GM19023 (cell line): ENCODE measurements around the gene PAX5.

Source experiments
- ATAC-seq: cut with Tn5 transposase; IDR thresholded peaks from one replicate; pipeline ENCODE4 v1.9.1; 2021; ENCODE audit warnings: mild to moderate bottlenecking, moderate library complexity; ENCODE audit not compliant: unreplicated experiment

The PAX5 gene

DNA sequence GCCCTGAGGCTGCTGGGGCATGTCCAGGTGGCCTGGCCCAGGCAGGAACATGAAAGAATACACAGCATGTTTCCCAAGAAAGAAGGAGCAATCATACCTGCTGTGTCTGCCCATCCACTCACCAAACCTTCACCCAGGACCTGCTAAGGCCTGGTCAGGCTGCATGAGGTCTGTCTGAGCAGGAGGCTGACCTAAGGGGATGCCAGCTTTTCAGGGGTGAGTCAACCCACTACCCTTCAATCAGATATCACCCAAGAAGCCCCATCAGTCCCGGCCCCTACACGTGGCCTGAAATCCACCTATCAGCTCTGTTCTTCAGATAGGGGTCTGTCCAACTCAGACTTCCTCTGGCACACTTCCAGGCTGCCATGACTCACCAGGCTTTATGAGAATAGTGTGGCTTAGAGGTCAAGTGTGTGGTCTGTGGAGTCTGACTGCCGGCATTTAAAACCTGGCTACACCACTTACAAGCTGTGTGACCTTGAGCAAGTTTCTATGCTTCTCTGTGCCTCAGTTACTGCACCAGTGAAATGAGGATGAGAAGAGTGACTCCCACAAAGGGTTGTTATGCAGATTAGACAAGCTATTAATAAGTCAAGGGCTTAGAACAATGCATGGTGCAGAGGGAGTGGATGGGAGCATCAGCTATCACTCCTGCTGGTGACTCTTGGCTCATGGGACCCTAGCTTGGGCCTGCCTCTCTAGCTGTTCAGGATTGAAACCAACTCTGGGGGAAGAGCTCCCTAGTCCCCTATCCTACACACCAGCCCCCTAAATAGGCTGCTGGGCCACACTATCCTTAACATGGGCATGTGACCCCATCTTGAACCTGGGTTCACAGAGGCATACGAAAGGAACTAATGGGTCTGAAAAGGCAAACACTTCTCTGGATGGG is 130.3 kb downstream of the PAX5 start:
- ATAC-seq = peak; percentile 61

DNA sequence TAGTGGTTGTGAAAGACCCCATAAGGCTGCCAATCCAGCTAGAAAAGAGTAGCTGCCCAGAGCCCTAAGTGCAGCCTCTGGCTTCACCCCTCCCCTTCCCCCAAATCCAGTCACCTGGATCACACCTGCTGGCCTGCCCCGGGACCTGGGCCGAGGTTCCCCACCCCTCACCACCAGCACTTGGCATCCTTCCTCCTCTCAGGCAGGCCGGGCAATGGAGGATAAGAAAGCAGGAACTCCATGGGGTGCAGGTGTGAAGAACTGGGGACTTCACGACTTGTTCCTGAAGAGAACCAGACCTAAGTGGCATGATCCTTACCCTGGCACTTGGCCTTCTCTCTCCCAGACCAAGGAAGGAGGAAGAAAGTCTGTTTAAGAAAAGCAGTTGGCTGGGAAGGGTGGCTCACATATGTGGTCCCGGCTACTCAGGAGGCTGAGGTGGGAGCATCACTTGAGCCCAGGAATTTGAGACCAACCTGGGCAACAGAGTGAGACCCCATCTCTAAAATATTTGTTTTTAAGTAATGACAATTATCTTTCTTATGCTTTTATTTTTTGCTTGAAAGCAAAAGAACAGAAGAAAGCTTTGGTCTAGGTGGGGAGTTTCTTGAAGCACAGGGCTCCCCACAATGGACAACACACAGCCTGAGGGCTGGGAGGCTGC is 131.1 kb downstream of the PAX5 start:
- no peak for ATAC-seq

DNA sequence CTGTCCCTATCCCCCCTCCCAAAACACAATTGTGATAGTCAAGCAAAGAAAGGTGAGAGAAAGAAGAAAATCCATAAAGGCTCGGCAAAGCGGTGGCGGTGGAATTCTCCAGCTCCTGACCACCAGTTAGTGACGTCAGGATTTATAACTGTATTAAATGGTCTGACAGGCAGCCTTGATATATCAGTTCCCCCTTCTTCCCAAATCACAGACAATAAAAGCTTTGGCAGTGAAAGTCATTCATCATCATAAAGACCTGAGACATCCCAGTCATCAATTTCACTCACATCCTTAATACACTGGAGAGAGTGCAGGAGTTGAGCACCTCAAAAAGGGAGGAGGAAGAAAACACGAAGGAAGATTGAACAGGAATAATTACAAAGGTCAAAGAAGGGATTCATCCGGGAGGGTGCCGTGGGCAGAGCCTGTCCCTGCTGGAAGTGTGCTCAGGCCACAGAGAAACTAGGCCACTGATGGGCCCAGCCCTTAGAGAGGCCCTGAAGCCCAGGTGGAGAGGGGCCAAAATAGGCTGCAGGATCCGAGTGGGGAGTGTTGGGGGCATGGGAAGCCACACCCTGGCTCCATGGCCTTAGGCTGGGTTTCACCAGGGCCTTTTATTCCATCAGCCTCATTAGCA is 131.9 kb downstream of the PAX5 start:
- ATAC-seq = no peak

DNA sequence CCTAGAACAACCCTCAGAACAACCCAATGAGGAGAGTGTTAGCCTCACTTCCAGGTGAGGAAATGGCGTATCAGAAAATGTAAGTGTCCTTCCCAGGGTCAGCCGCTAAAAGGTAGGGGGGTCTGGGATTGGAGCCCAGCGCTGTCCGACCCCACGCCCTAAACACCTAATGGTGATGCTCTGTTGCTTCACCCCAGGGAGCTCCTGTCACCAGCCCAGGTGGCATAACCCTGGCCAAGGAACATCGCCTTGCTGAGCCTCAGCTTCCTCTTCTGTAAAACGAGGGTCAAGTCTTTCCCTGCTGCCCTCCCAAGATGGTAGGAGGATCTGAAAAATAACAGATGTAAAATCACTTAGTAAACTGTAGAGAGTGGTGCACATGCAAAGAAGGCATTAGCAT is 132.5 kb downstream of the PAX5 start:
- ATAC-seq = no peak

DNA sequence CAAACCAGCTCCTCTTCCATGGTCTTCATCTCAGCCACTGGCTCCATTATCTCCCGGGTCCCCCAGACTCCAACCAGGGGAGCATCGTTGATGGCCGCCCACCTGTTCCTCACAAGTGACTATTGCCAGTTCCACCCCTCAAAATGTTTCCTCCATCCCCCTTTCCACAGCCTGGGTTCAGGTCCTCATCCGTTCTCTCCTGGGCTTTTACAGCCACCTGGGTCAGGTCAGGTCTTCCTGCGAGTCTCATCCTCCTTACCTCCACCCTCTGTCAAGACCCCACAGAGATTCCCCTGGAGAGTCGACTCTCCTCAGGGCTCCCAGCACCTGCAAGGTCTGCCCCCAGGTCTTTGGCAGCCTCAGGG is 133.2 kb downstream of the PAX5 start:
- no peak for ATAC-seq

DNA sequence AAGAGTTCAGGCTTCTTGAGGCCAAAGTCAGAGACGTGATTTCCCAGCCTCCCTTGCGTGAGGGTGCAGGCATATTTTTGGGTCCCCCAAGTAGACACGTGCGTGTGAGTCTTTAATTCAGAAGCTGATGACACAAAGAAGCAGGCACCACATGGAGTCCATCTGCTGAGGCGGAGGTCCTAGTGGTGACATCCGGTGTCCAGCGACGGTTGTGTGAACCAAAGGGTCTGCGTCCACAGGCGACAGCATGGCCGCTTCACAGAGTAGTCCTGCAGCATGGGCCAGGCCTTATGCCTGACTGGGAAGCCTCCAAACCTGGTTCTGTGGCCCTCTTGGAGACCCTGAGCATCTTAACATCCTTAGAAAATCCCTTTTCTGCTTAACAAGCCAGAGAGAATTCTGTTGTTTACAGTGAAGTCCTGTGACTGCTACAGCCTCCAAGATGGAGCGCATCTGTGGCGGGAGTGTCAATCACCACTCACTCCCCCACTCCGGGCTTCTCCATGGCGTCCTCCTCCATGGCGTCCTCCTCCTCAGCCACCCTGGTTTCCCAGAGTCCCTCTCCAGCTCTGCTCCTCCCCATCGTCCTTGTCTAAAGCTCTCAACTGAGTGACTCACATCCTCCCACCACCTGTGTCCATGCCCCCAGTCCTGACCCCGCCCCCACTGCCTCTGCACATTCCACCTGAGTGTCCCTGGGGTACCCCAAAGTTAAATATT is 133.8 kb downstream of the PAX5 start:
- ATAC-seq = no peak

DNA sequence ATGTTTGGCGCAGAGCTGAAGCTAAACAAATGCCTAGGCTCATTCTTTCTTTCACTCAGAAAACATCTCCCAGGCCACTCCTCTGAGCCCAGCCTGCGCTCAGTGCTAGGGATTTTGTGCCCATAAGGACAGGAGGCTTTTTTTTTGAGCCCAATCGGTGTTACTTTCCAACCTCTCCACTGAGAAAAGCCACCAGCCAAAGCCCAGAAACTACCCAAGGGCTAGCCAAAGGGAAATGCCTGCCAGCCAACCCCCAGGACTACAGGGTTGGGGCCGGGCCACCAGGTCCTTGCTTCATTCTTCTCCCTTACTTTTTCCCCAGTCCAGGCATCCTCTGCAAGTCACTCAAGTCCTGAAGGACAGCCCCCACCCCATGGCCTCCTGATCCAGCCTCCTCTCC is 134.7 kb downstream of the PAX5 start:
- no peak for ATAC-seq

DNA sequence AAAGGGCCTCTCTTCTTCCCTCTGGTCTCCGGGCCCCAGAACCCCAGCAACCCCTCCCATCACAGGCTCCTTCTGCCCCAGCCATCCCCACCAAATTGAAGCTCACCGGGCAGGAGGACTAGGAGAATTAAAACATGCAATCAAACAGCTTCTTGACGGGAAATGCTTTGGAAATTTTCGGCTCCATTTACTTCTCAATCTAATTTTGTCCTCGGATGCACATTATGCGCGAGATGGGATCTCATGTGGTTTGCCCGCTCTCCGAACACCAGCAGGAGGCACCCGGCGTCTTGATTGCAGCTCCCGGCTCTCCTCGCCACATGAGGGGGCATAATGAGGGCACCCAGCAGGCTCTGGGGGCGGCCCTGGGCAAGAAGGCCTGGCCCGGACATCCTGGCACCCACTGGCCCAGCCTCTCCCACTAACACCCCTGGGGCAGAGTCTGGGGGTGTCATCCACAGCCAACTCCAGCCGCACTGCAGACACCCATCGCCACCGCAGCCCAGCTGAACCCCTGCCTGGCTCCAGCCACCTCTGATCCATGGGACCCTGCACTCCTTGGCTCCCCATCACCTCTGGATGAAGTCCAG is 135.5 kb downstream of the PAX5 start:
- ATAC-seq = no peak

DNA sequence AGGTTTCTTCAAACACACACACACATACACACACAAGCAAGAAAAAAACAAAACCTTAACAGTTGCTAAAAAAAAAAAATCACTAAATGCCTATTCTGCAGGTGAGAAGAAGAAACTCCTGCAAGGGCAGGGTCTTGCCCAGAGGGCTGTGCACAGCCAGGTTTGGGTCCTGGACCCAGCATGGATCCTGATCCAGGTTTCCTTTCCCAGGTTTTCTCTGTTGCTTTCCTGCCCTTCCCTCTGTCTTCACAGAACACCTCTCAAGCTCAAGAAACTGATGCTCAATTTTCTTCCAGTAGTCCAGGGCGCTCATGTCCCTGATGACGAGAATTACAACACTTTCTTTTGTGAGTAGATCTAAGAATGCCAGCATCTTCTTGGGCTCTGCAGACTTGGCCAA is 136.6 kb downstream of the PAX5 start:
- ATAC-seq = no peak

DNA sequence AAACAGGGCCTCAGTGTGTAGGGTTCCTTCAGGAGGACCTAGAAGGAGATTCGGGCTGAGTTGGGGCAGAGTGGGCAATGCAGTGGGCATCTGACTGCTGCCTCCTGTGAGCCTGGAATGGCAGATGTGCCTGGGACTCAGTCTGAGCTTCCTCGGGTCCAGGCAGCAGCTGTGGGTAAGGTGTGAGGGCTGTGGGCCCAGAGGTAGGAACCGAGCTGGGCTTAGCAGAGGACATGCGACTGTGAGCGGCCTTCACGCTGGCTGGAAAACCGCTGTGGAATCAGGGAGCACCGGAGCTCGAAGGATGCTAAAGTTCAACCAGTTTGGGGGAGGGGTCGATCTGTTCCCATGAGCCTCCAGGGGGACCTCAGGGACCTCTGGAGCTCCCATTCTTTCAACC is 137.0 kb downstream of the PAX5 start:
- ATAC-seq = no peak

DNA sequence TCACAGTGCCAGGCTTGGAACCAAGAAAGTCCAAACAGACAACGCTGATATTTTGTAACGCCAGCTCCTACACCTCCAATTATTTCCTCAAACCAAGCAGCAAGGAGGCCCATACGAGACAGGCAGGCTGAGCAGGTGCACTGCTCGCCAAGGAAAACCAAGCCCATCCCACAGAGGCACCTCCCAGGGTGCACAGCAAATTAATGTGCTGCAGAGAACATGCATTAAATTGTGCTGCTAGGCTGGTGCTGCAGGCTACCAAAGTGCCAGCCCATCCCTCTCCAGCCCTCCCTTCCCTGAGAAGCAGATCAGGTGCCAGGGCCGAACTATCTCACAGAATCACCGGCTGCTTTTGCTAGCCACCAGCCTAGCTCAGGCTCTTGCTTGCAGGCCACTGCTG is 137.8 kb downstream of the PAX5 start:
- no peak for ATAC-seq

DNA sequence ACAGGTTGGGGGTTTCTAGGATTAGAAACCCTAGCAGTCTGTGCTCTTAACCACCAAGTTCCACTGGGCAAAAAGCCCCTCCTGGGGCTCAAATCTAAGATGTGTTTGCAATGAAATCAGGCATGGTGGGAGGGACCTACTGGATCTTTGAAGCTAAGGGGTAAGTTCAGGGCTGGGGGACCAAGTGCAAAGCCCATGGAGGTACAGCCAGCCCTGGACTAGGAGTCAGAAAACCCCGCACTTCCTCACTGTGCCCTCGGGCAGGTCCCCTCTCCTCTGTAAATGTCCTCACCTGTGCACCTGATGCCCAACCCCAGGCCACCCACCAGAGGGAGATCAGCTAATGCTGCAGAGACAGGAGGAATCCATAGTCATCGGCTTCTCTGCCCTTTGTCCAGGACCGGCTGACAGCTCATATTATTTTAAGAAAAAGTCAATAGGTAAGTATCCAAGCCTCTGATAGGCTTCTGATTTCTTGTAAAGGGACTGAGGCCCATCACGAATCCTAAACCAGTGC is 138.3 kb downstream of the PAX5 start:
- ATAC-seq = no peak

DNA sequence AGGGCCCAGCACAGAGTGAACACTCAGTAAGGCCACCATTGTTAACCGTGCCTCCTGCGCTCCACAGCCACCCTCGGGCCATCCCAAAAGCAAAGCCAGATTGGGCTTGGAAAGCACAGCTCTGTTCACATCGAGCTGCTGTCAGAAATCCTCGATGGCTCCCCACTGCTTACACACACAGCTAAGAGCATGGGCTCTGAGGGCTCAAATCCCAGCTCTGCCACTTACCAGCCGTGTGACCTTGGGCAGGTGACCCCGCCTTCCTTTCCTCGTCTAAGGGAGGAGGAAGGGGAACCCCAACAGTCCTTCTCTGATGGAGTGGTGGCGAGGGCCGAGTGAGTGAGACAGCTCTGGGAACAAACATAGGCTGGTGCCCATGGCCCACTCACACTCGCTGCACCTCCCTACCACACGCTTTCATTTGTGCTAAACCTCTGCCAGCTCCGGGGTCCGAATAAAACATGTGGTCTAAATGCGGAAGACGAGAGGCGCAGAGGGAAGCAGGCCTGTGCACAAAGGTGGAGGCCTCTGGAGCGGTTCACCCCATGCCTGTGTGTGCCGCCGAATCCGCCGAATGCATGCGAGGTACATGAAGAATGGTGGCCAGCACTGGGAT is 139.3 kb downstream of the PAX5 start:
- no peak for ATAC-seq

DNA sequence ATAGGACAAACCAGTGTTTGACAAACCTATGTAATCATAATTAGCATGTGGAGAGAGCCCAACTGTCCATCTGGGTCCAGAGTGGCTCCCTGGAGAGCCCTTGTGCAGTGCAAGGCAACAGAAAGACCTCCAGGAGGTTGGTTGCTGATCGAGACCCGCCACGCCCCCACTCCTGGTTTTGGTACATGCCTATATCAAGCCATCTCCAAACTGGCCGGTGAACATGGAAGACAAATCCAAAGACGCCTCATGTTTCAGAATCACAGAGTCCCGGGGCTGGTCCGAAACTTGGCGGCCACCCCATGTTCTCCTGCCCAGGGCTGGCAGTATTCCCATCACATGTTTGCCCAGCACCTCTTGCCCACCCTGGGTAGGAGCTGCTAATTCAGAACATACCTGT is 140.2 kb downstream of the PAX5 start:
- no peak for ATAC-seq

DNA sequence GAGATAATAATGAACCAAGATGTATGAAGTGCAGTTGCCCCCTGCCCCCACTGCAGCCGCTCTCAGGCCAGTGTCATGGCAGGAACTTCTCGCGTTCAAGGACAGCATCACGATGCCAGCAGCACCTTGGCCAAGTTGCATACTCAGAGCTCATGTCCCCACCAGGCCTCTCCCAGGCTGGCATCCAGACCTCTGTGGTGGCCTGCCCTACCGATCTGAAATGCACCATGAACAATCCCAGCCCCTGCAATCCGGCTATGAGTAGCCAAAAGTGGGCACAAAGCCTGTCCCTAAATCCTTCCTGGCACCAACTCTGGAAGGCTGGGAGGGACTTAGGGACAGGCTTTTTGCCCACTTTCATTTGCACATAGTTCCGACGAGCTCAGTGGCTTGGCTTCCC is 140.9 kb downstream of the PAX5 start:
- ATAC-seq = no peak

DNA sequence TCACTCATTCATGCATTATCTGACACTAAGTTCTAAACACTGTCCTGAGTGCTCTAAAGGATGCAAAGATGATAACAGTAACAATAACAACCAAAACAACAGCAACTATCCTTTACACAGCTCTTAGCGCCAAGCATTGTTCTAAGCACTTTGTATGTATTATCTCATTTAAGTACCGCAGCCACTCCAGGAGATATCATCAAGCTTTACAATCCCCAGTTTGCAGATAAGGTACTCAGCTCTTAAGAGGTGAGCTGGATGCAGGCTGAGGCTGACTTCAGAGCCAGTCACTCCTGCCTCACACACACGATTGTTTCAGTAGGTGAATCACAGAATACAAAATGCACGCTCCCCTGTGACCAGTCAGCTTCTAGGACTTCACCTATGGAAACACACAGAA is 141.8 kb downstream of the PAX5 start:
- ATAC-seq = no peak

DNA sequence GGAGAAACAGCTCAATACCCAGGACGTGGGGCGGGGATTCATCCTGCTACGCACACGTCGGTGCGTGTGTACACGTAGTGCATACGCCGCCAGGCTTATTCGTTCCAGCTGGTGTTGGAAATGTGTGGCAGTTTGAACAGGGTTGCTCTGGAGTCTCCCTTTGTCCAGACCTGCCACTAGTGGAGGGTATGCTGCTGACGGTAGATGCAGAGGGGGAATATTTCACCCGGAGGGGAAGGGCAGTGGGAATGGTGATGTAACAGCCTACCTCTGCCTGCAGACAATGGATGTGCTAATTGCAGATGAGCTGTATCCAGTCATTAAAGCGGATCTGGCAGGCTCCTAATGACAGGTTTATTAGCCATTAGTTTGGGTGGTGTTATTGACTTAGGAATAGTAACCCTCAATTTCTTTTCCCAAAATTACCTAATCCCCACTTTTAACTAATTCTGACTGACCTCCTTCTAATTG is 142.7 kb downstream of the PAX5 start:
- ATAC-seq = no peak

DNA sequence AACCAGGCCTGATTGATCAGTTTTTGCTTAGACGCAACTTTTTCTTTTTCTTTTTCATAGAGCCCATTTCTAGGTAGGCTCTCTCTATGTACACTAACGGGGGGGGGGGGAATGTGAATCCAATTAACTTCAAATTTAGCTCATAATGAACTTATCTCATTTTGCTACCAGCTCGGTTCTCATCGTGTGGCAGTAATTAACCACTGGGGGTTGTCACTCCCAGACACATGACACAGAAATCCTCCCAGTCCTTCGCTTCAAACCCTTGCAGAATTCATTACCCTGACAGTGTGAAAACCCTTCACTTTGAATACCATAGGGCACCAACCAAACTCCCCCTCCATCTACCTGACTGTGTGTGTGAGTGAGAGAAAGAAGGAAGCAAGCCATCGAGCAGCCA is 144.2 kb downstream of the PAX5 start:
- ATAC-seq = no peak

DNA sequence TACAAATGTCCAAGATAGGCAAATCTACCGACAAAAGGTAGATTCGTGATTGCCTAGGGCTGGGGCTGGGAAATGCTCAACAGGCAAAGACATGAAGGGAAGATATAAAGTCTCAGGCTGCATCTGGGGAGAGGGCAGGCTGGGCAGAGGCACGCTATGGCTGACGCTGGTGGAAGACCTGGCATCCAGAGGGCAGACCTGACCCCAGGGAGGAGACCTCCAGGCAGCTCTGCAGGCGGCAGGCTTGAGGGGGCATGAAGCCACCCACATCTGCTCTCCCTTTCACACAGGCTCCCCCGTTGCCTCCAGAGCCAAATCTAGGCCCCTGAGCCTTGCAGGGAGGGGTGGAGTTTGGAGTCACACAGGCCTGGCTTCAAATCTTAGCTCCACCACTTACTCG is 145.5 kb downstream of the PAX5 start:
- no peak for ATAC-seq

DNA sequence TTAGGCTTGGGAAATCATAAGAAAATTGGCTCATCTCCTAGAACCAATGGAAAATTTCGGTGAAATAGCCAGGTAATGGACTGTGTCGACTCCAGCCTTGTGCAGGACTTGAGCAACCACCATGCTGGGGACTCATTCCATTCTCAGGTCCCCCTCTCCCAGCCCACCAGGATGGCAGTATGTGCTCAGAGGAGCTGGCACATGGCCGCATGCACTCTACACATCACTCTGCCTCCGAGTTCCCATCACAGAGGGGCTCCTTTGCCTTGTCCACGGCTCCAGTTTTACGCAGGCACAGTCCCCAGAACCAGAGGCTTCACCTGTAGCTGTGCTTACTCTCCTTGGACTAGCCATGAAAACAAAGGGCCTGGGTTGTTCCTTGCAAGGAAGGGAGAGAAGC is 149.3 kb downstream of the PAX5 start:
- no peak for ATAC-seq
